Measurements from ENCODE around the gene LIN7B. TPM values are rescaled to one million over a fixed set of nuclear protein-coding genes. Genes with fewer than 3 reads are reported as not detected.
A peak's percentile ranks its signal among the peaks of the same experiment; 100 is the strongest.

The LIN7B gene
- total and polyA plus RNA-seq, 2 of the 13 experiments (the other 11 are each of a cell fraction or from before 2014, with no cell fraction given): 5.3 to 7.6 TPM

GRCh38 chr19:49098795-49099194 is 15.4 kb upstream of the LIN7B start:
- no peak overlapping the region for H3K4me2 ChIP-seq (ENCODE audit: low read depth, low read length)
- H3K36me3 ChIP-seq (replicated peaks in 1 of 2; ENCODE audit: control insufficient read depth in 1 of 2, insufficient read depth in 2 of 2, low read length in 2 of 2): peaks cover 44 to 83% of the 10 kb centered on the region in 2 experiments
- intact Hi-C loops (cut with micrococcal nuclease; ENCODE audit: unreplicated experiment): loop anchor here (5.0 kb wide), 1 partner anchor 49 kb away; no protein-coding TSS in a partner anchor
- in situ Hi-C loops (cut with HindIII; ENCODE audit: extremely low pct_ligation_motif_present, low pct_unique_long_range_greater_than_20kb): loop anchor here (10.0 kb wide), 1 partner anchor 96 kb away; no protein-coding TSS in a partner anchor
- BruUV-seq (replicated peaks): no TSS peak
- peaks cover 28% of the 10 kb centered on the region for H4K20me1 ChIP-seq (ENCODE audit: insufficient read depth, low read length)
- WGBS (ENCODE audit: low lambda C conversion rate): 98% methylated on average over 4 of the region's 4 CpGs
- no peaks in the 10 kb centered on the region for H3K9me3 ChIP-seq (ENCODE audit: low read length)
- H3K4me1 ChIP-seq (ENCODE audit: insufficient read depth, low read length): no peaks in the 10 kb centered on the region
- ATAC-seq (no peak), FAIRE-seq (no peak), DNase-seq (ENCODE audit: low spot score) (no peak)
- H3K79me2 ChIP-seq (ENCODE audit: insufficient read depth, low read length): peaks cover 16% of the 10 kb centered on the region
- no peak overlapping the region for H3K4me3 ChIP-seq (replicated peaks in 1 of 3; ENCODE audit: insufficient read depth in 1 of 3, low read depth in 2 of 3, low read length in 3 of 3)
- H3K27me3 ChIP-seq (ENCODE audit: control insufficient read depth in 1 of 2, insufficient read depth in 2 of 2, low read length in 2 of 2): no peaks in the 10 kb centered on the region
- CTCF ChIA-PET (ENCODE audit: low intra/inter-chr PET ratio, low total read pairs): interaction anchor here (0.9 to 2.0 kb wide), 5 partner anchors 8 to 110 kb away, joined by 3 to 12 read pairs (median 9); no protein-coding TSS in a partner anchor
- H3K27ac ChIP-seq (ENCODE audit: extremely low read length, insufficient read depth, low read length): no peak overlapping the region
- H3K9ac ChIP-seq (ENCODE audit: insufficient read depth, low read depth, low read length): no peak overlapping the region
- no peak overlapping the region for H2AFZ ChIP-seq (ENCODE audit: low read length)
- no peak for TF ChIP-seq HDAC6 (IDR thresholded peaks at IDR 0.05; ENCODE audit: low read depth, low read length)
- no peak for TF ChIP-seq ZNF720 (CRISPR knock-in tag; IDR thresholded peaks at IDR 0.05)
- TF ChIP-seq RBM22 (optimal IDR thresholded peaks at IDR 0.05; ENCODE audit: low read length): peak; percentile 50
- POLR2A ChIA-PET: interaction anchor here (1.2 kb wide), 1 partner anchor 29 kb away, joined by 4 read pairs; no protein-coding TSS in a partner anchor

- intact Hi-C loops (cut with micrococcal nuclease; ENCODE audit: unreplicated experiment): no loop called here
These were observed 13.0 kb upstream of the LIN7B start for GRCh38 chr19:49101160-49101559.

More at GRCh38 chr19:49101160-49101559, 13.0 kb upstream of the LIN7B start:
- Histone ChIP-seq H3K9ac (ENCODE audit: insufficient read depth, low read depth, low read length) (no peak overlapping the region), H3K4me2 (ENCODE audit: low read depth, low read length) (no peak overlapping the region), H3K4me1 (ENCODE audit: insufficient read depth, low read length) (no peaks in the 10 kb centered on the region), H2AFZ (ENCODE audit: low read length) (no peak overlapping the region), H3K79me2 (ENCODE audit: insufficient read depth, low read length) (peaks cover 11% of the 10 kb centered on the region), H3K9me3 (ENCODE audit: low read length) (no peaks in the 10 kb centered on the region), H3K4me3 (replicated peaks in 1 of 3; ENCODE audit: insufficient read depth in 1 of 3, low read depth in 2 of 3, low read length in 3 of 3) (no peak overlapping the region), H3K27me3 (ENCODE audit: control insufficient read depth in 1 of 2, insufficient read depth in 2 of 2, low read length in 2 of 2) (no peaks in the 10 kb centered on the region), H3K36me3 (replicated peaks in 1 of 2; ENCODE audit: control insufficient read depth in 1 of 2, insufficient read depth in 2 of 2, low read length in 2 of 2) (peaks cover 39 to 85% of the 10 kb centered on the region in 2 experiments), H4K20me1 (ENCODE audit: insufficient read depth, low read length) (peaks cover 30% of the 10 kb centered on the region), H3K27ac (ENCODE audit: extremely low read length, insufficient read depth, low read length) (no peak overlapping the region)
- DNase-seq (ENCODE audit: low spot score): no peak
- POLR2A ChIA-PET: no interaction called here
- TF ChIP-seq STAG1 (CRISPR knock-in tag; IDR thresholded peaks at IDR 0.05) (no peak), AGO2 (optimal IDR thresholded peaks at IDR 0.05; ENCODE audit: low read depth, low read length) (peak; percentile 30), ZFP62 (CRISPR knock-in tag; IDR thresholded peaks at IDR 0.05) (no peak), RBFOX2 (IDR thresholded peaks at IDR 0.05; ENCODE audit: low read depth, low read length) (0 out of 2 replicates have a peak, but pooled peaks have one; percentile 20), NR1H2 (CRISPR knock-in tag; IDR thresholded peaks at IDR 0.05; ENCODE audit: borderline replicate concordance, low read depth) (no peak)
- no peak for FAIRE-seq
- BruUV-seq (replicated peaks): no TSS peak
- in situ Hi-C loops (cut with HindIII; ENCODE audit: extremely low pct_ligation_motif_present, low pct_unique_long_range_greater_than_20kb): no loop called here
- 94% methylated on average over 12 of the region's 12 CpGs for WGBS (ENCODE audit: low lambda C conversion rate)
- no peak for ATAC-seq
- CTCF ChIA-PET (ENCODE audit: low intra/inter-chr PET ratio, low total read pairs): no interaction called here

All from HepG2 (cell line).